ENCODE data around the gene MID1IP1. TPM values are rescaled to one million over a fixed set of nuclear protein-coding genes. Genes with fewer than 3 reads are reported as not detected.

Gene MID1IP1
- polyA plus RNA-seq, 1 donor (not counting 4 experiments of a cell fraction or from before 2014, with no cell fraction given), result 45.4 TPM

DNA sequence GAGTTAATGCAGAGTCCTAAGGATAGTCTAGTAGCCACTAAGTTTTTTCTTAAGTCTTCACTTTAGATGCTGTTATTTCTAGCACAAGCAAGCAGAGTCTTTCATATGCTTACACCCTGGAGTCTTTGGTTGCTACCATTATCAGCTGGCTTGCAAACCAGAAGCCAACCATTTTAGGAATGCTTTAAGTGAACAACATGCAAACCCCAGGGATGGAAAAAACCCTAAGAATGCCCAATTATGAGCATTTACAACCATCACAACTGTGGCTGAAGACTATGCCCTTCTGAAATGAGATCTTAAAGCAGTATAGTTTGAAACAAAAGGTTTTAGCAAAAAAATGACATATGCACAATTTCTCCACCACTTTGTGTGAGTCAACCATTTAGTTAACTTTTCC lies 6.6 kb downstream of the MID1IP1 start:
- TF ChIP-seq, protein P1, sequence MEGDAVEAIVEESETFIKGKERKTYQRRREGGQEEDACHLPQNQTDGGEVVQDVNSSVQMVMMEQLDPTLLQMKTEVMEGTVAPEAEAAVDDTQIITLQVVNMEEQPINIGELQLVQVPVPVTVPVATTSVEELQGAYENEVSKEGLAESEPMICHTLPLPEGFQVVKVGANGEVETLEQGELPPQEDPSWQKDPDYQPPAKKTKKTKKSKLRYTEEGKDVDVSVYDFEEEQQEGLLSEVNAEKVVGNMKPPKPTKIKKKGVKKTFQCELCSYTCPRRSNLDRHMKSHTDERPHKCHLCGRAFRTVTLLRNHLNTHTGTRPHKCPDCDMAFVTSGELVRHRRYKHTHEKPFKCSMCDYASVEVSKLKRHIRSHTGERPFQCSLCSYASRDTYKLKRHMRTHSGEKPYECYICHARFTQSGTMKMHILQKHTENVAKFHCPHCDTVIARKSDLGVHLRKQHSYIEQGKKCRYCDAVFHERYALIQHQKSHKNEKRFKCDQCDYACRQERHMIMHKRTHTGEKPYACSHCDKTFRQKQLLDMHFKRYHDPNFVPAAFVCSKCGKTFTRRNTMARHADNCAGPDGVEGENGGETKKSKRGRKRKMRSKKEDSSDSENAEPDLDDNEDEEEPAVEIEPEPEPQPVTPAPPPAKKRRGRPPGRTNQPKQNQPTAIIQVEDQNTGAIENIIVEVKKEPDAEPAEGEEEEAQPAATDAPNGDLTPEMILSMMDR (optimal IDR thresholded peaks at IDR 0.05 in 1 of 3, IDR thresholded peaks at IDR 0.05 in 1 of 3, conservative IDR thresholded peaks at IDR 0.05 in 1 of 3; ENCODE audit: extremely low read depth in 1 of 3, insufficient read depth in 2 of 3, low read length in 3 of 3), result no peak
- TF ChIP-seq EZH2 (IDR thresholded peaks at IDR 0.05; ENCODE audit: low read length), result no peak
- Histone ChIP-seq H3K27me3 (ENCODE audit: control insufficient read depth, extremely low read depth, insufficient read depth, low read length) (no peaks in the 10 kb centered on the region), H2AFZ (ENCODE audit: control insufficient read depth, low read length) (no peak overlapping the region), H3K4me3 (ENCODE audit: control insufficient read depth in 2 of 3, extremely low read depth in 1 of 3, insufficient read depth in 2 of 3, low read depth in 1 of 3, low read length in 3 of 3) (no peak overlapping the region), H3K9ac (ENCODE audit: control insufficient read depth, extremely low read depth, insufficient read depth, low read length) (no peak overlapping the region), H3K4me2 (ENCODE audit: control insufficient read depth, extremely low read depth, insufficient read depth, low read depth, low read length) (no peak overlapping the region), H3K79me2 (ENCODE audit: control insufficient read depth, insufficient read depth, low read length) (peaks cover 23% of the 10 kb centered on the region), H3K27ac (ENCODE audit: control insufficient read depth, insufficient read depth, low read length) (no peak overlapping the region), H4K20me1 (ENCODE audit: control insufficient read depth, extremely low read depth, insufficient read depth, low read length) (no peaks in the 10 kb centered on the region), H3K9me3 (ENCODE audit: control insufficient read depth, low read depth, low read length) (peaks cover 3% of the 10 kb centered on the region), H3K4me1 (ENCODE audit: control insufficient read depth, extremely low read depth, insufficient read depth, low read length) (peaks cover 15% of the 10 kb centered on the region), H3K9me1 (ENCODE audit: control insufficient read depth, extremely low read depth, insufficient read depth, low read length) (no peaks in the 10 kb centered on the region), H3K36me3 (ENCODE audit: control insufficient read depth in 2 of 2, extremely low read depth in 1 of 2, insufficient read depth in 2 of 2, low read length in 2 of 2) (peaks cover 0 to 2% of the 10 kb centered on the region in 2 experiments)
- dilution Hi-C loops (cut with MboI; ENCODE audit: extremely low pct_ligation_motif_present, low sequenced_read_pairs), result no loop called here
- no peak for FAIRE-seq
- no peak for DNase-seq (ENCODE audit: low read depth, low spot score)

DNA sequence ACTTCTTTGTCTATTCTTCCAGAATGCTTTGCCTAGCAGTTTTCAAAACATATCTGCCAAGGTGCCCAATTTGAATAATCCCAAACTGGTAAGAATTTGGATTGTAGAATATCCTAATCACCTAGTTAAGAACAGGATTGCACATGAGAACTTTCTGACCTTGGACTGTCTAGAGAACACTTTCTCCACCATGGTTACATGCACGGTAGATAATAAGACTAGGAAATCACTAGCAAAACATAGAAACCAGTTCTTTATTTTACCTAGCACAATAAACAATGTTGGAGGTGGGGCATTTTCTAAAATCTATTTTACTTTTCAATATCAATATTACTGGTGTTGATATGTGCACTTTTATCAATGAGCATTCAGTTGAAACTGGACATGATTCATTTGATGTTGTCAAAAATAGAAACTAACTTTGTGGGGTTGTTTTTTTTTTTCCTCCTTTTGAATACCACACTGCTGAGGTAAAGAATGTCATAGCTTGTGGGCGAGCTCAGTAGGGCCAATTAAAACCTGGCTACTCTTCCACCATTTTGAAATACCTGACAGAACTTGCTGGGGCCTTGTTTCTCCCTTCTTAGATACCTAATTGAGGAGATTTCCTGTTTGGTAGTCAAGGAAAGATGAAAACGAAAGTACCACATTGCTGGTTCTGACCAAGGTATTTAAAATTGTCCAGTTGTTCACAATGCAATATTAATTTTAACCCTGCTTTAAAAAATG lies 10.4 kb downstream of the MID1IP1 start:
- TF ChIP-seq, protein P1 (optimal IDR thresholded peaks at IDR 0.05 in 1 of 3, IDR thresholded peaks at IDR 0.05 in 1 of 3, conservative IDR thresholded peaks at IDR 0.05 in 1 of 3; ENCODE audit: extremely low read depth in 1 of 3, insufficient read depth in 2 of 3, low read length in 3 of 3), result no peak
- TF ChIP-seq EZH2 (IDR thresholded peaks at IDR 0.05; ENCODE audit: low read length), result no peak
- Histone ChIP-seq H3K4me2 (ENCODE audit: control insufficient read depth, extremely low read depth, insufficient read depth, low read depth, low read length) (peak overlapping the region; percentile 20), H2AFZ (ENCODE audit: control insufficient read depth, low read length) (no peak overlapping the region), H3K9me1 (ENCODE audit: control insufficient read depth, extremely low read depth, insufficient read depth, low read length) (no peaks in the 10 kb centered on the region), H3K9me3 (ENCODE audit: control insufficient read depth, low read depth, low read length) (no peaks in the 10 kb centered on the region), H3K27me3 (ENCODE audit: control insufficient read depth, extremely low read depth, insufficient read depth, low read length) (no peaks in the 10 kb centered on the region), H3K4me1 (ENCODE audit: control insufficient read depth, extremely low read depth, insufficient read depth, low read length) (peaks cover 11% of the 10 kb centered on the region), H4K20me1 (ENCODE audit: control insufficient read depth, extremely low read depth, insufficient read depth, low read length) (no peaks in the 10 kb centered on the region), H3K9ac (ENCODE audit: control insufficient read depth, extremely low read depth, insufficient read depth, low read length) (no peak overlapping the region), H3K27ac (ENCODE audit: control insufficient read depth, insufficient read depth, low read length) (peak overlapping the region; percentile 17), H3K36me3 (ENCODE audit: control insufficient read depth in 2 of 2, extremely low read depth in 1 of 2, insufficient read depth in 2 of 2, low read length in 2 of 2) (no peaks in the 10 kb centered on the region), H3K79me2 (ENCODE audit: control insufficient read depth, insufficient read depth, low read length) (no peaks in the 10 kb centered on the region), H3K4me3 (ENCODE audit: control insufficient read depth in 2 of 3, extremely low read depth in 1 of 3, insufficient read depth in 2 of 3, low read depth in 1 of 3, low read length in 3 of 3) (no peak overlapping the region)
- no peak for FAIRE-seq
- DNase-seq (ENCODE audit: low read depth, low spot score), result no peak
- dilution Hi-C loops (cut with MboI; ENCODE audit: extremely low pct_ligation_motif_present, low sequenced_read_pairs), result no loop called here

All from keratinocyte (primary cell).